Measurements from ENCODE around the gene PDZRN3. TPM values are rescaled to one million over a fixed set of nuclear protein-coding genes. Genes with fewer than 3 reads are reported as not detected.

PDZRN3 gene
- total and polyA plus RNA-seq, 2 experiments from 2014 or later, result 42.9 to 60.5 TPM

DNA sequence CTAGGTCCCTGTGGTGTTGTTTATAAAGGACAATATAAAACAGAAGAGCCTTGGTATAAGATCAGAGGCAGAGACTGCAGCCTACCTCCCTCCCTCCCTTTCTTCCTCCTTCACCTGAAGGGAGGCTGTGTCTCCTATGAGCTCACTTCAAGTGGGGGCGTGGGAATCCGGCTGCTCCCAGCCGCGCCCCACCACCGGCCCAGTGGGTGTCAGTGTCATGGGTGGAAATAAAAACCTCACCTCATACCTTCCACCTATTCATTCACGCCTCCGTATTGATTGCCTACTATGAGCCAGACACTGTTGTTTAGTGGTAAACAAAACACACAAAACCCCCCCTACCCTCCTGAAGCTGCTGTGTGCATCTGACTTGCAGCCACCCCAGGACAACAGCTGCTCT, 181.9 kb downstream of the PDZRN3 start:
- Histone ChIP-seq H3K27me3 (no peaks in the 10 kb centered on the region), H3K4me3 (no peak overlapping the region), H3K4me2 (no peak overlapping the region), H3K4me1 (ENCODE audit: insufficient read depth) (no peaks in the 10 kb centered on the region), H2AFZ (no peak overlapping the region), H3K27ac (no peak overlapping the region), H3K9me3 (ENCODE audit: low read depth) (no peaks in the 10 kb centered on the region), H3K36me3 (replicated peaks; ENCODE audit: insufficient read depth, low read depth) (no peaks in the 10 kb centered on the region), H3K79me2 (peaks cover 50% of the 10 kb centered on the region), H4K20me1 (ENCODE audit: insufficient read depth, poor library complexity, severe bottlenecking) (peaks cover 27% of the 10 kb centered on the region), H3K9me2 (replicated peaks; ENCODE audit: insufficient read depth) (no peaks in the 10 kb centered on the region)
- TF ChIP-seq, protein P1, sequence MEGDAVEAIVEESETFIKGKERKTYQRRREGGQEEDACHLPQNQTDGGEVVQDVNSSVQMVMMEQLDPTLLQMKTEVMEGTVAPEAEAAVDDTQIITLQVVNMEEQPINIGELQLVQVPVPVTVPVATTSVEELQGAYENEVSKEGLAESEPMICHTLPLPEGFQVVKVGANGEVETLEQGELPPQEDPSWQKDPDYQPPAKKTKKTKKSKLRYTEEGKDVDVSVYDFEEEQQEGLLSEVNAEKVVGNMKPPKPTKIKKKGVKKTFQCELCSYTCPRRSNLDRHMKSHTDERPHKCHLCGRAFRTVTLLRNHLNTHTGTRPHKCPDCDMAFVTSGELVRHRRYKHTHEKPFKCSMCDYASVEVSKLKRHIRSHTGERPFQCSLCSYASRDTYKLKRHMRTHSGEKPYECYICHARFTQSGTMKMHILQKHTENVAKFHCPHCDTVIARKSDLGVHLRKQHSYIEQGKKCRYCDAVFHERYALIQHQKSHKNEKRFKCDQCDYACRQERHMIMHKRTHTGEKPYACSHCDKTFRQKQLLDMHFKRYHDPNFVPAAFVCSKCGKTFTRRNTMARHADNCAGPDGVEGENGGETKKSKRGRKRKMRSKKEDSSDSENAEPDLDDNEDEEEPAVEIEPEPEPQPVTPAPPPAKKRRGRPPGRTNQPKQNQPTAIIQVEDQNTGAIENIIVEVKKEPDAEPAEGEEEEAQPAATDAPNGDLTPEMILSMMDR (IDR thresholded peaks at IDR 0.05; ENCODE audit: poor library complexity), result no peak
- TF ChIP-seq EZH2 (IDR thresholded peaks at IDR 0.05; ENCODE audit: borderline replicate concordance) (no peak), EZH2phosphoT487 (IDR thresholded peaks at IDR 0.05; ENCODE audit: low read depth, severe bottlenecking, unreplicated experiment) (no peak)
- DNase-seq (ENCODE audit: low spot score), result no peak
- 95% methylated on average over 6 of the region's 7 CpGs for WGBS (ENCODE audit: low lambda C conversion rate, missing lambda C conversion rate)

DNA sequence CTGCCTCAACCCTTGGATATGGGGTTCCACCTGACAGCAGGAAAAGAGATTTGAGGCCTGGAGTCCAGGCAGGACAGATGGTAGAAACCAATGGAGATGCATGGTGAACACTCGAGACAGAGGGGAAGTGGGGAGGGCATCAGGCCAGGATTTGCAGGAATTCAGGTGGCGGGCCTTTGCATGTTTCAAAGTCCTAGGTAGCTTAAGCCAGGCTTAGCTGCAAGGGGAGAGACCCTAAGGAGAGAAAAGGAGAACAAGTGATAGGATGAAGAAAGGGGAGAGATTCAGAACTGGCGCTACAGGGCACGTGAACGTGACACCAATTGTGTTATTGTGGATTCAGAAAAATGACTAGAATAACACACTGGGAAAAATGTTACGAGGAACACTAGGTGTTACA, 182.6 kb downstream of the PDZRN3 start:
- H3K79me2 ChIP-seq, result peaks cover 50% of the 10 kb centered on the region
- no peaks in the 10 kb centered on the region for H3K4me1 ChIP-seq (ENCODE audit: insufficient read depth)
- H2AFZ ChIP-seq, result no peak overlapping the region
- WGBS (ENCODE audit: low lambda C conversion rate, missing lambda C conversion rate), result 93% methylated on average over 6 of the region's 6 CpGs
- TF ChIP-seq, protein P1 (IDR thresholded peaks at IDR 0.05; ENCODE audit: poor library complexity), result no peak
- no peak for TF ChIP-seq EZH2phosphoT487 (IDR thresholded peaks at IDR 0.05; ENCODE audit: low read depth, severe bottlenecking, unreplicated experiment)
- TF ChIP-seq EZH2 (IDR thresholded peaks at IDR 0.05; ENCODE audit: borderline replicate concordance), result no peak
- no peaks in the 10 kb centered on the region for H3K27me3 ChIP-seq
- no peak for DNase-seq (ENCODE audit: low spot score)
- H3K36me3 ChIP-seq (replicated peaks; ENCODE audit: insufficient read depth, low read depth), result no peaks in the 10 kb centered on the region
- no peaks in the 10 kb centered on the region for H3K9me2 ChIP-seq (replicated peaks; ENCODE audit: insufficient read depth)
- H3K27ac ChIP-seq, result no peak overlapping the region
- no peak overlapping the region for H3K4me2 ChIP-seq
- H4K20me1 ChIP-seq (ENCODE audit: insufficient read depth, poor library complexity, severe bottlenecking), result peaks cover 25% of the 10 kb centered on the region
- H3K9me3 ChIP-seq (ENCODE audit: low read depth), result no peaks in the 10 kb centered on the region
- H3K4me3 ChIP-seq, result no peak overlapping the region

DNA sequence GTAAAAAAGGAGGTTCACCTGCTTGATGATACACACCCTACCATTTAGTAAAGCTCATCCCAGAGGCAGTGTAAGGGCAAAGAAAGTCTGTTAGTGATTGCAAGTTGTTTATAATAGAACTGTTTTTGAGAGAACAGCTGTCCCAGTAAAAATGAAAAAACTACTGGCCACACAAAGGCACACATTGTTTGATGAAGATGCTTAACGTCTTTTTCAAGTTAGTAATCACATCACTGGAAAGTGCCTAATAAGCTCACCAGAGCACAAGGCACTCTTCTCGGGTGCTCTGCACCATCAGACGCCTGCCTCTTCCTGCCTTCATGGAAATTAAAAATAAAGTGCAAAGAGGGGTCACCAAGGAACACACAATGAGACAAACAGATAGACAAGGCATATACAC, 186.9 kb downstream of the PDZRN3 start:
- H3K4me1 ChIP-seq (ENCODE audit: insufficient read depth), result peaks cover 9% of the 10 kb centered on the region
- no peak for DNase-seq (ENCODE audit: low spot score)
- H3K27me3 ChIP-seq, result no peaks in the 10 kb centered on the region
- no peak overlapping the region for H3K27ac ChIP-seq
- H2AFZ ChIP-seq, result no peak overlapping the region
- H3K4me2 ChIP-seq, result no peak overlapping the region
- H3K79me2 ChIP-seq, result peaks cover 62% of the 10 kb centered on the region
- no peaks in the 10 kb centered on the region for H3K9me2 ChIP-seq (replicated peaks; ENCODE audit: insufficient read depth)
- H3K36me3 ChIP-seq (replicated peaks; ENCODE audit: insufficient read depth, low read depth), result no peaks in the 10 kb centered on the region
- TF ChIP-seq EZH2 (IDR thresholded peaks at IDR 0.05; ENCODE audit: borderline replicate concordance) (no peak), EZH2phosphoT487 (IDR thresholded peaks at IDR 0.05; ENCODE audit: low read depth, severe bottlenecking, unreplicated experiment) (no peak)
- TF ChIP-seq, protein P1 (IDR thresholded peaks at IDR 0.05; ENCODE audit: poor library complexity), result no peak
- peaks cover 52% of the 10 kb centered on the region for H4K20me1 ChIP-seq (ENCODE audit: insufficient read depth, poor library complexity, severe bottlenecking)
- WGBS (ENCODE audit: low lambda C conversion rate, missing lambda C conversion rate), result 61% methylated on average over 3 of the region's 3 CpGs
- no peaks in the 10 kb centered on the region for H3K9me3 ChIP-seq (ENCODE audit: low read depth)
- H3K4me3 ChIP-seq, result no peak overlapping the region

DNA sequence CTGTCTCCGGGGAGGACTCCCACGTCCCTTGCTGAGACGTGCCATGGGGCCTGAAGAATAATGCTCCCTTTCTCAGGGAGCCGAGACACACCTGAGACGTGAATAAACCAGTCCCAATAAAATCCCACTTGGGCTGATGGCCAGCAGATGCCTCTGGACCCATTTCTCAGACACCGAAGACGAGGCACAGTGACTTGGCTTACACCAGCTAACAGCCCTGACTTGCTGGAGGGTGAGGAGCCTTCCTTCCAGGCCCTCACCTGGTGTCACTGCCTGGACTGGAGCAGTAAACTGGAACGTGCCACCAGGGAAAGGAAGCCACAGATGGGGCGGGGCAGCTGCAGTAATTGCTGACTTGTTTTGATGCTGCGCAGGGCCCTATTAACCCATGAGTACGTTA, 189.7 kb downstream of the PDZRN3 start:
- peaks cover 31% of the 10 kb centered on the region for H3K4me1 ChIP-seq (ENCODE audit: insufficient read depth)
- peaks cover 69% of the 10 kb centered on the region for H3K79me2 ChIP-seq
- H4K20me1 ChIP-seq (ENCODE audit: insufficient read depth, poor library complexity, severe bottlenecking), result peaks cover 56% of the 10 kb centered on the region
- H3K27me3 ChIP-seq, result no peaks in the 10 kb centered on the region
- H3K9me3 ChIP-seq (ENCODE audit: low read depth), result no peaks in the 10 kb centered on the region
- no peaks in the 10 kb centered on the region for H3K9me2 ChIP-seq (replicated peaks; ENCODE audit: insufficient read depth)
- WGBS (ENCODE audit: low lambda C conversion rate, missing lambda C conversion rate), result 74% methylated on average over 11 of the region's 11 CpGs
- no peak overlapping the region for H3K4me3 ChIP-seq
- no peak overlapping the region for H2AFZ ChIP-seq
- no peak overlapping the region for H3K4me2 ChIP-seq
- no peaks in the 10 kb centered on the region for H3K36me3 ChIP-seq (replicated peaks; ENCODE audit: insufficient read depth, low read depth)
- H3K27ac ChIP-seq, result no peak overlapping the region
- no peak for DNase-seq (ENCODE audit: low spot score)
- TF ChIP-seq EZH2 (IDR thresholded peaks at IDR 0.05; ENCODE audit: borderline replicate concordance) (no peak), EZH2phosphoT487 (IDR thresholded peaks at IDR 0.05; ENCODE audit: low read depth, severe bottlenecking, unreplicated experiment) (no peak)
- TF ChIP-seq, protein P1 (IDR thresholded peaks at IDR 0.05; ENCODE audit: poor library complexity), result no peak
